Aorta (tissue), 5 donors: ENCODE data around the gene CHADL. TPM values are rescaled to one million over a fixed set of nuclear protein-coding genes. Genes with fewer than 3 reads are reported as not detected.
"Not testable (repeated sequence)": the region's sequence is repeated elsewhere in the genome, so short reads cannot be mapped to it uniquely, and the experiment has no call there.

ENCODE experiments used
- ATAC-seq: fragments of 200-7000 bp; cut with Tn5 transposase; one replicate; pipeline ENCODE4 v1.9.1; 2022; ENCODE audit warnings: moderate library complexity; ENCODE audit not compliant: low FRiP score
- DNase-seq, 2 donors: peaks; one replicate each; pipeline ENCODE4 v3.0.0-alpha.2; 2020
- H3K27ac ChIP-seq, 2 donors: one replicate each; pipeline ENCODE4 v1.5.1; 2013; ENCODE audit warnings: low read length in 2 of 2, mild to moderate bottlenecking in 2 of 2, moderate library complexity in 2 of 2, control low read depth in 1 of 2, inconsistent platforms in 1 of 2, low read depth in 1 of 2
- H3K27me3 ChIP-seq, 2 donors: one replicate each; pipeline ENCODE4 v1.6.1; 2013; ENCODE audit warnings: control low read depth in 1 of 2, low read length in 1 of 2, mild to moderate bottlenecking in 1 of 2, moderate library complexity in 1 of 2; ENCODE audit not compliant: insufficient read depth in 2 of 2, control insufficient read depth in 1 of 2
- H3K36me3 ChIP-seq, 2 donors: one replicate each; pipeline ENCODE4 v1.6.1; 2013; ENCODE audit warnings: control low read depth in 1 of 2, low read length in 1 of 2, mild to moderate bottlenecking in 1 of 2; ENCODE audit not compliant: insufficient read depth in 2 of 2, control insufficient read depth in 1 of 2
- H3K4me1 ChIP-seq, 2 donors: one replicate each; pipeline ENCODE4 v1.6.1; 2013; ENCODE audit warnings: low read length in 2 of 2, control low read depth in 1 of 2, mild to moderate bottlenecking in 1 of 2, moderate library complexity in 1 of 2; ENCODE audit not compliant: insufficient read depth in 2 of 2, control insufficient read depth in 1 of 2
- H3K4me3 ChIP-seq, 2 donors: one replicate each; pipeline ENCODE4 v1.5.1; 2013; ENCODE audit warnings: low read length in 2 of 2, control low read depth in 1 of 2, mild to moderate bottlenecking in 1 of 2
- H3K9me3 ChIP-seq: one replicate; pipeline ENCODE4 v1.6.1; 2013; ENCODE audit warnings: mild to moderate bottlenecking, low read length; ENCODE audit not compliant: control insufficient read depth
- WGBS, 2 donors: extraction: QIAGEN DNeasy Blood & Tissue Kit; methylation state at CpG; one replicate each; pipeline ENCODE4 v1.1.7; 2013; 5-methylcytosine and 5-hydroxymethylcytosine counted together
- intact Hi-C, 2 donors: fragments of 100-400 bp; cut with DNase I; formaldehyde crosslinking; loops; one replicate each; pipeline versions ENCODE4 v1.14.2 to v1.15.0; 2022
- microRNA-seq, 2 donors: library from miRNA; unstranded; fragments of <30 nt; microRNA quantifications; one replicate each; pipeline ENCODE4 v1.2.0, GENCODE V29; 2020
- polyA plus RNA-seq, 2 donors: library from polyadenylated mRNA; stranded (reverse); fragments of 200-250 nt; gene quantifications; one replicate each; pipeline ENCODE4 v1.2.3, GENCODE V29; 2013
- total RNA-seq, 2 donors: library from RNA; stranded (reverse); fragmentation: NEBNext Ultra II Directional; extraction: Animal tissue kit (Norgen Biotek cat#: 25700); gene quantifications; one replicate each; pipeline ENCODE4 v1.2.1, GENCODE V29; 2021
- donor health status: healthy with polysubstance abuse.
- donor health status: Bipolar disorder and iron deficiency.
- donor health status: DM: no; HTN: no; CAD: no.
- donor health status: DM: no; HTN: no; CAD: no.
- donor health status: DM: yes; HTN: yes; CAD: no.

CHADL gene
- total and polyA plus RNA-seq, 4 donors: 1.2 to 7.0 (median 2.7) TPM; not detected in 1

- H3K27ac ChIP-seq: no peak overlapping the region
- H3K27me3 ChIP-seq: no peaks in the 10 kb centered on the region
- no peak overlapping the region for H3K4me3 ChIP-seq
- intact Hi-C loops: loop anchor here in 1 of 2 donors (10.0 kb wide), 1 partner anchor 99 kb away; the partner anchor contains the start of gene EP300
- H3K9me3 ChIP-seq: no peaks in the 10 kb centered on the region
- no peaks in the 10 kb centered on the region for H3K36me3 ChIP-seq
- WGBS, 2 donors: 95 to 96% methylated on average over 6 of the region's 6 CpGs
- DNase-seq: no peak
- no peaks in the 10 kb centered on the region for H3K4me1 ChIP-seq
- no peak for ATAC-seq
These were observed 46.9 kb downstream of the CHADL start for GRCh38 chr22:41193829-41194228.

DNA sequence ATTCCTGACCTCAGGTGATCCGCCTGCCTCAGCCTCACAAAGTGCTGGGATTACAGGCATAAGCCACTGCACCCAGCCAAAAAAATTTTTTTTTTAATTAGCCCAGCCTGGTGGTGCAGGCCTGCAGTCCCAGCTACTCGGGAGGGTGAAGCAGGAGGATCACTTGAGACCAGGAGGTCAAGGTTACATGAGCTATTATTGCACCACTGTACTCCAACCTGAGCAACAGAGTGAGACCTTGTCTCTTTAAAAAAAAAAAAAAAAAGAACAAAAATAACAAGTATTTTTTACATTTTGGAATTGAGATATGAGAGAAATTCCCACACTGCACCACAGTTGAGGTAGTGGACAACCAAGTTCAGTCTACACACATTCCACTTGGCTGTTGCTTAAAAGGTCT is 49.3 kb downstream of the CHADL start:
- Histone ChIP-seq H3K27me3 (no peaks in the 10 kb centered on the region), H3K4me1 (no peaks in the 10 kb centered on the region), H3K36me3 (no peaks in the 10 kb centered on the region), H3K9me3 (no peaks in the 10 kb centered on the region), H3K4me3 (no peak overlapping the region), H3K27ac (no peak overlapping the region)
- intact Hi-C loops: loop anchor here in 1 of 2 donors (10.0 kb wide), 1 partner anchor 97 kb away; the partner anchor contains the start of gene EP300
- DNase-seq (no peak), ATAC-seq (no peak)
- 83 to 88% methylated on average over 2 of the region's 2 CpGs for WGBS, 2 donors

GRCh38 chr22:41184679-41185078 is 56.1 kb downstream of the CHADL start:
- Histone ChIP-seq H3K4me1 (no peaks in the 10 kb centered on the region), H3K36me3 (no peaks in the 10 kb centered on the region), H3K9me3 (no peaks in the 10 kb centered on the region), H3K27ac (no peak overlapping the region), H3K4me3 (no peak overlapping the region), H3K27me3 (no peaks in the 10 kb centered on the region)
- 51 to 55% methylated on average over 3 of the region's 3 CpGs for WGBS, 2 donors
- intact Hi-C loops: no loop called here
- DNase-seq: no peak
- no peak for ATAC-seq

GRCh38 chr22:41181349-41182241 is 59.1 kb downstream of the CHADL start:
- H3K27me3 ChIP-seq: no peaks in the 10 kb centered on the region
- intact Hi-C loops: no loop called here
- H3K4me1 ChIP-seq: no peaks in the 10 kb centered on the region
- ATAC-seq (peak; percentile 19), DNase-seq (peak in 1 of 2 donors; percentile 51)
- no peak overlapping the region for H3K4me3 ChIP-seq
- H3K9me3 ChIP-seq: no peaks in the 10 kb centered on the region
- 60 to 73% methylated on average over 15 of the region's 15 CpGs for WGBS, 2 donors
- peaks cover 0 to 15% of the 10 kb centered on the region in 2 donors for H3K36me3 ChIP-seq
- H3K27ac ChIP-seq: no peak overlapping the region

DNA sequence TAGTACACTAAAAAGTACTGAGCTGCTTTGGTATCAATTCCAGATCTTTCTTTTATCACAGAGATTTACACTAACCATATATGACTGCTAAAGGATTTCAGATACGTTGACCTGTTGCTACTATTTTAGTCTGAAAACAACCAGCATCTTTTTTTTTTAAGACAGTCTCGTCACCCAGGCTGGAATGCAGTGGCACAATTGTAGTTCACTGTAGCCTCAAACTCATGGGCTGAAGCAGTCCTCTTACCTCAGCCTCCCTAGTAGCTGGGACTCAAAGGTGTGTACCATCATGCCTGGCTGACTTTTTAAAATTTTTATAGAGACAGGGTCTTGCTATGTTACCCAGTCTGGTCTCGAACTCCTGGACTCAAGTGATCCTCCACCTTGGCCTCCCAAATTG is 59.8 kb downstream of the CHADL start:
- Histone ChIP-seq H3K36me3 (peaks cover 0 to 17% of the 10 kb centered on the region in 2 donors), H3K27me3 (no peaks in the 10 kb centered on the region), H3K9me3 (no peaks in the 10 kb centered on the region), H3K4me1 (no peaks in the 10 kb centered on the region), H3K4me3 (no peak overlapping the region), H3K27ac (no peak overlapping the region)
- DNase-seq (no peak), ATAC-seq (no peak)
- 66 to 70% methylated on average over 3 of the region's 3 CpGs for WGBS, 2 donors
- intact Hi-C loops: no loop called here

DNA sequence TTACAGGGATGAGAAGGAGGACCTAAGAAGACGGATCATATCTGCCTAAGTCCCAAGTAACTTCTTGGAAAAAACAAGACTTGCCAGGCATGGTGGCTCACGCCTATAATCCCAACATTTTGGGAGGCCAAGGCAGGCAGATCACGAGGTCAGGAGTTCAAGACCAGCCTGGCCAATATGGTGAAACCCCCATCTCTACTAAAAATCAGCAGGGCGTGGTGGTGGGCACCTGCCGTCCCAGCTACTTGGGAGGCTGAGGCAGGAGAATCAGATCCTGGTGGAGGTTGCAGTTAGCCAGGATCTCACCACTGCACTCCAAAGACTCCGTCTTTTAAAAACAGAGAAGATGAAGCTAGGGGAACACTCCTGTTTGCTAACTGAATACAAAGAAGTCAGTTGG is 60.4 kb downstream of the CHADL start:
- H3K4me1 ChIP-seq, H3K4me3 ChIP-seq, H3K27me3 ChIP-seq, H3K9me3 ChIP-seq, ATAC-seq, DNase-seq, H3K27ac ChIP-seq, intact Hi-C loops: not testable (repeated sequence)
- peaks cover 0 to 17% of the 10 kb centered on the region in 2 donors for H3K36me3 ChIP-seq
- 97 to 98% methylated on average over 6 of the region's 6 CpGs for WGBS, 2 donors

Small RNA genes lying within 50 kb of the gene (microRNA-seq; reads per million reads assigned to microRNA genes)
- 0 to 0.60 reads per million in 2 donors for gene MIR6889

Other genes with a start within 250 kb of the CHADL start
- 10 to 100 TPM; 55.6 to 89.5 TPM for gene EP300, start 148.3 kb downstream of the CHADL start, total RNA-seq
- 10 to 100 TPM in 1 of 2 donors, 1 to 10 TPM in 1; 4.9 to 18.0 TPM for gene EP300, start 148.3 kb downstream of the CHADL start, polyA plus RNA-seq
- 10 to 100 TPM; 12.3 to 18.5 TPM for gene L3MBTL2, start 35.6 kb downstream of the CHADL start, total RNA-seq
- gene L3MBTL2, start 35.6 kb downstream of the CHADL start, polyA plus RNA-seq: 10 to 100 TPM in 1 of 2 donors, 1 to 10 TPM in 1; 6.5 to 14.9 TPM
- gene RANGAP1, start 45.3 kb upstream of the CHADL start, total RNA-seq: 10 to 100 TPM; 29.7 to 34.6 TPM
- gene RANGAP1, start 45.3 kb upstream of the CHADL start, polyA plus RNA-seq: 10 to 100 TPM; 14.8 to 20.3 TPM
- gene ZC3H7B, start 60.6 kb upstream of the CHADL start, total RNA-seq: 10 to 100 TPM; 34.8 to 50.0 TPM
- gene ZC3H7B, start 60.6 kb upstream of the CHADL start, polyA plus RNA-seq: 10 to 100 TPM; 14.8 to 23.7 TPM
- 10 to 100 TPM in 1 of 2 donors, 1 to 10 TPM in 1; 8.6 to 23.3 TPM for gene TEF, start 141.0 kb upstream of the CHADL start, total RNA-seq
- 10 to 100 TPM in 1 of 2 donors, 1 to 10 TPM in 1; 9.0 to 19.4 TPM for gene TEF, start 141.0 kb upstream of the CHADL start, polyA plus RNA-seq
- gene TOB2, start 205.9 kb upstream of the CHADL start, total RNA-seq: 10 to 100 TPM; 47.7 to 55.9 TPM
- 10 to 100 TPM; 12.9 to 15.5 TPM for gene TOB2, start 205.9 kb upstream of the CHADL start, polyA plus RNA-seq
- 10 to 100 TPM; 22.5 to 27.0 TPM for gene PHF5A, start 227.8 kb upstream of the CHADL start, total RNA-seq
- 10 to 100 TPM; 29.8 to 43.1 TPM for gene PHF5A, start 227.8 kb upstream of the CHADL start, polyA plus RNA-seq
- gene ACO2, start 228.2 kb upstream of the CHADL start, total RNA-seq: 10 to 100 TPM; 53.7 to 60.7 TPM
- 10 to 100 TPM; 39.5 to 49.6 TPM for gene ACO2, start 228.2 kb upstream of the CHADL start, polyA plus RNA-seq